GM19239 (cell line): Measurements from ENCODE around the gene PLD2.
"Not testable (repeated sequence)": the region's sequence is repeated elsewhere in the genome, so short reads cannot be mapped to it uniquely, and the experiment has no call there.

ENCODE experiments used
- DNase-seq: peaks from one replicate; pipeline ENCODE4 v3.0.0; 2011; ENCODE audit warnings: low spot score; ENCODE audit not compliant: insufficient read length
- FAIRE-seq: peaks from 2 replicates; lab custom pipeline; 2011; peaks lifted over from hg19 to GRCh38; lab: Jason Lieb, UNC

PLD2 gene

GRCh38 chr17:4789951-4790704, 16.8 kb upstream of the PLD2 start:
- DNase-seq, result peak; percentile 86
- peak; percentile 83 for FAIRE-seq

DNA sequence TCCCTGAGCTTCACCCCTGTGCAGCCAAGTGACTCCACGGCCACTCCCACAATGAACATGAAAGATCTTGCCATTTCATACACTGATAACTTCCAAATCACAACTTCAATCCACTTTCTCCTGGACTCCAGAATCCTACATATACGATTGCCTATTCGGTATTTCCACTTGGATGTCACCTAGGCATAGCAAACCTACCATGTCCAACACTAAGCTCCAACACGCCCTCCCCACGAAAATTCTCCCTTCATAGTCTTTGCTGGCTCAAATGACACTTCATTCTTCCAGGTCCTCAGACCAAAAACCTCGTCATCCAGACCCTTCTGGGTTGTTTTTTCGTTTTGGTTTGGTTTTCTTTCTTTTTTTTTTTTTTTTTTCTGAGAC, 16.3 kb upstream of the PLD2 start:
- no peak for FAIRE-seq
- no peak for DNase-seq

DNA sequence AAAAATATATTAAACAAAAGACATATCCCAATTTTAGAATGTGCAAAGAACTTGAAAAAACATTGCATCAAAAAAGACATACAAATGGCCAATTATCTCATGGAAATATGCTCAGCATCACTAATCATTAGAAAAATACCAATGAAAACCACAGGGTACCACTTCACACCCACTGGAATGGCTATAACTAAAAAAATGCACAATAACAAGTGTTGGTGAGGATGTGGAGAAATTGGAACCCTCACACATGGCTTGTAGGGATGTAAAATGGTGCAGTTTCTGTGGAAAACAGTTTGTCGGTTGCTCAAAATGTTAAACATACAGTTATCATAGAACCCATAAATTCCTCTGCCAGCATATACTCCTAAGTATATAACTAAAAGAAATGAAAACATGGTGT, 11.8 kb upstream of the PLD2 start:
- DNase-seq (no peak), FAIRE-seq (no peak)

DNA sequence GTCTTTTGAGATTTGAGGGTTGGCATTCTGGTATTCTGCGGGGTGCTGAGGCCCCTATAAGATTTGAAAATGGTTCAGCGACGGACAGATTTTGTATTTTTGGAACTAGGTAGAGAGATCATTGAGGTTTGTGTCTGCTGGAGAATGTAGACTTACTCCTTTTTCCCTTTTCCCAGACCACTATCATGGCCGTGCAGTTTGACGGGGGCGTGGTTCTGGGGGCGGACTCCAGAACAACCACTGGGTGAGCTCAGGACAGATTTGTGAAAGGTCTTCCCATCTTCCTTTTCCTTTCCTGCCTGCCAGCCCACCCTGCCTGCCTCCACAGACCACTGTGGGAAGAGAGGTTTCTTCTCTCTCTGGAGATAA, 10.4 kb upstream of the PLD2 start:
- DNase-seq (no peak), FAIRE-seq (peak; percentile 63)

DNA sequence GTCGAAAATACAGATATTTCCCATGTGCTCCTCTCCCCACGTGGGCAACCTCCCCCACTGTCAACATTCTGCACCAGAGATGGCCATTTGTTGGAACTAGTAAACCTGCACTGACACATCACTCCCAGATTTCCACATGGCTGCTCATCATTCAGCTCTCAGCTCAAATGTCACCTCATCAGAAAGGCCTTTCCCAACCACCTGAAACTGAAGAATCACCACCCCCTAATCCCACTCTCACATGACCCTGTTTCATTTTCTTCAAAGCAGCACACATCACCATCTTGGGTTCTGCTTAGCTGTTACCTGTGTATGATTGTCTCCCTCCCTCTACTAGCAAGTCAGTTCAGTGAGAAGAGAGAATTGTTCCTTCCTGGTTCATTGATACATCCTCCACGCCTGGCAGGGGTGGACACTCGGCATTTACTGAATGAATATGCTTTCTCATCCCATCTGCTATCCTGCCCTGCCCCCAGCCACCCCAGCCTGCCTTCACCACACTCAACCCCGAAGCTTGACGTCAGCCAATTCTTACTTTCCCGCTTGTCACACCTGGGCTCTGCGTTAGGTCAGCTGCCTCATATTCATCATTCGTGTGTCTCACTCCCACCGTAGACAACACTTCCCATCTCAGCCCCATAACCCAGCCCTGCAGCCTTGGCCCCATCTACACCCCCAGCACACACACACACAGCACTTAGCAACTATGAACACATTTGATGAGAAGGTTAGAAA, 6.3 kb upstream of the PLD2 start:
- DNase-seq (no peak), FAIRE-seq (no peak)

- no peak for FAIRE-seq
- no peak for DNase-seq
These were observed 4.7 kb upstream of the PLD2 start, which contains the start of gene C17orf114 for GRCh38 chr17:4802228-4802627. C17orf114 (minus strand) TSS chr17:4802328.

- FAIRE-seq (peak; percentile 78), DNase-seq (no peak)
These were observed 536 bp upstream of the PLD2 start for GRCh38 chr17:4806456-4806776.

- no peak for DNase-seq
- no peak for FAIRE-seq
These were observed 839 bp downstream of the PLD2 start for GRCh38 chr17:4807605-4808377.

DNA sequence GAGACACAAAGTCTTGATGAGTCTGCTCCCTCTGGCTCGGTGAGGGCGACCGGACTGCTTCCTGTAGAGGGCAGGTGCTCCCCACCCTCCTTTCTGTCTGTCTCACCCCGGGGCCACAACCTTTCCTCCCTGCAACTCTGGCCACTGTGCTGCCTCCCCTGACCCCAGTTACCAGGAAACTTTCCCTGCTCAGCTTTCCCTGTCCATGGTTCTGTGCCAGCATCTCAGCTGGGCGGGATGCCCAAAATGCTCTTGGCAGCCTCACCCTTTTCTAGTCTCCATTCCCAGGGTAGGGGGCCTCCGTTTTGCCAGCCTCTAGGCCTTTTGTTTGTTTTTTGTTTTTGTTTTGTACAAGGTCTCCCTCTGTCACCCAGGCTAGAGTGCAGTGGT, 1.4 kb downstream of the PLD2 start:
- FAIRE-seq (no peak), DNase-seq (no peak)

DNA sequence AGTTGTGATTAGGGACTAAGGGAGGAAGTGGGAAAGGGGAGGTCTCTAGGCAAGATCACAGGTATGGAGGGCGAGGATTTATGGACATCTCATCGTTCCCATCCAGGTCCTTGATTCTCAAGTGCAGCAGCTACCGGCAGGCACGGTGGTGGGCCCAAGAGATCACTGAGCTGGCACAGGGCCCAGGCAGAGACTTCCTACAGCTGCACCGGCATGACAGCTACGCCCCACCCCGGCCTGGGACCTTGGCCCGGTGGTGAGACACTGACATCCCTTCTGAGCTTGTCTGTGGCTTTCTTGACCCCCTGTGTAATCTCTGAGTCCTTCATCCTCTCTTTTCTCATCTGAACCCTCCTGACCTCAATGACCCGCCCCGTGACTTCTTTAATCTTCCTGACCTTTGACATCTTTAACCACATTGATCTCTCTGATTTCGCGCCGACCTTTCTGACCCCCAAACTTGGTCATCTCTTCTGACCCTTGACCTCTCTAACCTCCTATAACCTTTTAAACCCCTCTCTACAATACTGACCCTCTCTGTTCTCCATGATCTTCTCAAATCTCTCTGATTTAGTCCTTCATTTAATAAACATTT, 3.8 kb downstream of the PLD2 start:
- FAIRE-seq (no peak), DNase-seq (no peak)

- no peak for DNase-seq
- no peak for FAIRE-seq
These were observed 4.5 kb downstream of the PLD2 start for GRCh38 chr17:4811471-4811870.

GRCh38 chr17:4812690-4813089, 5.7 kb downstream of the PLD2 start:
- no peak for FAIRE-seq
- DNase-seq, result no peak

- DNase-seq, result no peak
- no peak for FAIRE-seq
These were observed 8.2 kb downstream of the PLD2 start for GRCh38 chr17:4815043-4815675.

DNA sequence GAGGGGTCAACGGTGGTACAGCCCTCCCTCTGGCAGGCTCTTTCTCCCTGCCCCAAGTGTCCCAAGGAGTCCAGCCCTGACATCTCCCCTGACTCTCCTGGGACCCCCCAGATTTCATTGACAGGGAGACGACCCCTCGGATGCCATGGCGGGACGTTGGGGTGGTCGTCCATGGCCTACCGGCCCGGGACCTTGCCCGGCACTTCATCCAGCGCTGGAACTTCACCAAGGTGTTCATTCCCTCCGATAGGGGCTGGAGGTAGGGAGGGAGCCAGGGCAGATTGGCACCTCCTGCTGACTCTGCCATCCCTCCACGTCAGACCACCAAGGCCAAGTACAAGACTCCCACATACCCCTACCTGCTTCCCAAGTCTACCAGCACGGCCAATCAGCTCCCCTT, 9.9 kb downstream of the PLD2 start:
- no peak for FAIRE-seq
- no peak for DNase-seq

GRCh38 chr17:4818276-4818675, 11.3 kb downstream of the PLD2 start:
- FAIRE-seq, result no peak
- no peak for DNase-seq

- no peak for FAIRE-seq
- no peak for DNase-seq
These were observed 15.9 kb downstream of the PLD2 start for GRCh38 chr17:4822835-4823234.

DNA sequence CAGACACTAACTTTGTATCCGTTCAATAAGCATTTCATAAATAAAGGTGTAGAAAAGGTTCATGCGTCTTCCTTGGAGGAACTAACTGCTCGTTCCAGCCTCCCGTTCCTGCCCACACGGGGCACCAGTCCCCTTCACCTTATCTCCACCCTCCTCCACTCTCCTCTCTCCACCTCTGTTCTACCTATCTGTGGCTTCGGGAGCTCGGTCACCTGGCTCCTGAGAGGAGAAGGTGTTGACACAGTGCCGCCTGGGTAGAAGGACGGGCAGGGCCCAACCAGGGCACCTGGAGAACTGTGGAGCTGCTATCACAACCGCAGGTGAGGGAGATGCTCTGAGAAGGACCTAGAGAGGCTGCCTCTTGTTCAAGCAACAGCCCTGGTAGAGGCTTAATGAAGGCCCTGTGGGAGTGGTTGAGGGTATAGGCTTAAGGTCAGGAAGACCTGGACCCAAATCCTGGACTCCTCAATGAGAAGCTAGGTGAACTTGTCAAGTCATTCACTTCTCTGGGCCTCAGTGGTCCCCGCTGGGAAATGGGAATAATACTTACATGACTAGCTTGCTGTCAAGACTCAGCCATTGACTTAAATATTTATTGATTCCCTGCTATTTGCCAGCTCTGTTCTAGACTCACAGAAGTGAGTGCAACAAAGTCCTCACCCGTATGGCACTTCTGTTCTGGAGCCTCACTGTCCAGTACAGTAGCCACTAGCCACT, 16.6 kb downstream of the PLD2 start:
- FAIRE-seq, result no peak
- no peak for DNase-seq

- FAIRE-seq, result no peak
- DNase-seq, result no peak
These were observed 20.4 kb downstream of the PLD2 start for GRCh38 chr17:4827399-4827798.

- not testable (repeated sequence) for DNase-seq, FAIRE-seq
These were observed 25.9 kb downstream of the PLD2 start for GRCh38 chr17:4832829-4833177.
